ENCODE results near the gene MAPK4.

MAPK4 gene

GRCh38 chr18:50654658-50655550 lies 95.0 kb downstream of the MAPK4 start:
- DNase-seq (ENCODE audit: low spot score): no peak

DNA sequence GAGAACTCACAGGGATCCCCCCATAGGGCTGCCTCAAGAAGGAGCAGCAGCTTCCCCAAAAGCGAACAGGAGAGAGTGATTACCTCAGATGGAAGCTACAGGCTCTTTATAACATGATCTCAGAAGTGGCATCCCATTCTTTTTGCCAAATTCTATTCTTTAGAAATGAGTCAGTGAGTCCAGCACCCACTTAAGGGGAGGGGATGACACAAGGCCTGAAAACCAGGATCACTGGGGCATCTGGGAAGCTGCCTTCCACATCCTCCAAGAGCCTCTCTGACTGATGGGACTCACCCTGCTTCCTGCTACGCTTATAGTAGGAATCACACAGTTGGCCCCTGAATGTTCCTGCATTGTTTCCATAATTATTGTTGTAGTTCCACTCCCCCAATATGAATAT lies 96.5 kb downstream of the MAPK4 start:
- DNase-seq (ENCODE audit: low spot score): no peak

DNA sequence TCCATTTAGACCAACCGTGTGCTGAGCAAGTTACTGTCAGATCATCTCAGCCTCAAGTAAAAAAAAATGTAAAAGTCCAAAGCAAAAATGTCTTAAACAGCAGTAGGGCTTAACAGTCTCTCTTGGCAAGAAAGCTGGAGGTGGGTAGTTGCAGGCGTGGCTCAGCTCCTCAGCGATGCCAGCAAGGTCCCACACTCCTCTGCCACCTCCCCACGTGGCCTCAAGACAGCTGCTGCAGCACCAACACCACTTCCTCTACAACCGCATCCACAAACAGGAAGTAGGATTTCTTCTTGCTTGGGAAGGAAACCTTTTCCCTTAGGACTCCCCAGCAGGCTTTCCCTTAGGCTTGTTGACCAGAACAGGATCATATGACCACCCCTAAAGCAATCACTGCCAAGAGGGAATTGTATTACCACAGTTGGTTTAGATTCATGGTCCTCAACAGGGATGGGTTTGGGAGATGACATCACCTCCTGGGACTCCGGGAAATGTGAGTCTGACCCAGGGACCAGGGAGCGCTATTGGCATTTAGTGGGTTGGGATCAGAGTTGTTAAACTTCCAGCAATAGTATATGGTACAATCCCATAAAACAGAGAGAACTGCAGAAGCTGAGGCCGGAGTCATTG lies 97.1 kb downstream of the MAPK4 start:
- DNase-seq (ENCODE audit: low spot score): no peak

DNA sequence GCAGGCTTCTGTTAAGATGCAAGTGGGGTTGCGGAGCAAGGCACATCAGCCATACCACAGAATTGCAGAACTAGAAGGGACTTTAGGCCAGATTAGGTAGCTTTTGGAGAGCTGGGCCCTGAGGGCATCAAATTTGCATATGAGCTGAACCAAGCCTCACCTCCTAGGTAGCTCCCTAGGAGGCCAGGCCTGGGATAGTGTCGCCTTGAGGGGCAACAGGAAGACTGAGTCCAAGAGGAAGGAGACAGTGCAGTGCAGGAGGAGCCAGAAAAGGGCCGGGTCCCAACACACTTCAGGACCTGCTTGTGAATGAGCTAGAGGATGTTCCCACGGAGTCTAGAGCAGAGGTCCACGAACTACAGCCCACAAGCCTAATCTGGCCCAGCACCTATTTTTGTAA lies 98.7 kb downstream of the MAPK4 start:
- no peak for DNase-seq (ENCODE audit: low spot score)

GRCh38 chr18:50659091-50660003 lies 99.5 kb downstream of the MAPK4 start:
- no peak for DNase-seq (ENCODE audit: low spot score)

GRCh38 chr18:50661013-50661412 lies 101.1 kb downstream of the MAPK4 start:
- DNase-seq (ENCODE audit: low spot score): no peak

GRCh38 chr18:50662177-50662576 lies 102.3 kb downstream of the MAPK4 start:
- DNase-seq (ENCODE audit: low spot score): peak; percentile 81

GRCh38 chr18:50662775-50663383 lies 103.0 kb downstream of the MAPK4 start:
- DNase-seq (ENCODE audit: low spot score): no peak

DNA sequence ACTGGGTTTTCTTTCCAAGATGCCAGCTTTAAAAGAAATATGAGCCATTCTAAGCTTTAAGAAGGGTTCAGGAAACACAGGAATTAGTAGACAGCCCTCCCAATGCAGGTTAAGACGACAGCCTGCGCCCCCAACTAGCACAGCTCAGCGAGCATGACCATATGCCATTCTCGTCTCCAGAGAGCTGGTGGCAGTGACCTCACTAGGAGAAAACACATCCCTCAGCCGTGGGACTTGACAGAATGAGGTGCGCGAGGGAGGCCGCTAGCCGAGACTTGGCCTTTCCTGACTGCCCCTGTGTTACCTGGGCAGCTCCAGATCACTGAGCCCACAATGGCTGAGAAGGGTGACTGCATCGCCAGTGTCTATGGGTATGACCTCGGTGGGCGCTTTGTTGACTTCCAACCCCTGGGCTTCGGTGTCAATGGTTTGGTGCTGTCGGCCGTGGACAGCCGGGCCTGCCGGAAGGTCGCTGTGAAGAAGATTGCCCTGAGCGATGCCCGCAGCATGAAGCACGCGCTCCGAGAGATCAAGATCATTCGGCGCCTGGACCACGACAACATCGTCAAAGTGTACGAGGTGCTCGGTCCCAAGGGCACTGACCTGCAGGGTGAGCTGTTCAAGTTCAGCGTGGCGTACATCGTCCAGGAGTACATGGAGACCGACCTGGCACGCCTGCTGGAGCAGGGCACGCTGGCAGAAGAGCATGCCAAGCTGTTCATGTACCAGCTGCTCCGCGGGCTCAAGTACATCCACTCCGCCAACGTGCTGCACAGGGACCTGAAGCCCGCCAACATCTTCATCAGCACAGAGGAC lies 103.9 kb downstream of the MAPK4 start:
- DNase-seq (ENCODE audit: low spot score): no peak

- DNase-seq (ENCODE audit: low spot score): no peak
Observed at GRCh38 chr18:50665015-50665414, 105.1 kb downstream of the MAPK4 start.

DNA sequence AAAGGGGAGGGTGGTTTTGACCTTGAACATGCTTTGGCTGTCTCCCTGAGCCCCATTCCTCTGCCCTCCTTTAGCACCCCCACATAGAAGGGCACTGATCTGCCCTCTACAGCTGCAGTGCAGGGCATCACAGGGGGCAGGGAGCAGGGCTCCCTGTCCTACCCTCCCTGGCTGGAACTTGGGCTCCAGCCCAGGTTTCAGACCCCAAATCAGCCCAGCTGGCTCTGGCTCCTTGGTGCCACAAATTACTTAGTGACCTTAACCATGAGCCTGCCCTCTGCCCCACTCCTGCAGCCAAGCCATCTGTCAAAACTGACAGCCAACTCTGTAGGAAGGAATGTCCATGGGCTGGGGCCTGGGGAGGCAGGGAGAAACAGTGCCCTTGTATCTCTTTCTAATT lies 105.6 kb downstream of the MAPK4 start:
- no peak for DNase-seq (ENCODE audit: low spot score)

GRCh38 chr18:50666536-50666935 lies 106.6 kb downstream of the MAPK4 start:
- DNase-seq (ENCODE audit: low spot score): no peak

GRCh38 chr18:50671376-50671775 lies 111.5 kb downstream of the MAPK4 start:
- no peak for DNase-seq (ENCODE audit: low spot score)

GRCh38 chr18:50674307-50674980 lies 114.6 kb downstream of the MAPK4 start:
- no peak for DNase-seq (ENCODE audit: low spot score)

DNA sequence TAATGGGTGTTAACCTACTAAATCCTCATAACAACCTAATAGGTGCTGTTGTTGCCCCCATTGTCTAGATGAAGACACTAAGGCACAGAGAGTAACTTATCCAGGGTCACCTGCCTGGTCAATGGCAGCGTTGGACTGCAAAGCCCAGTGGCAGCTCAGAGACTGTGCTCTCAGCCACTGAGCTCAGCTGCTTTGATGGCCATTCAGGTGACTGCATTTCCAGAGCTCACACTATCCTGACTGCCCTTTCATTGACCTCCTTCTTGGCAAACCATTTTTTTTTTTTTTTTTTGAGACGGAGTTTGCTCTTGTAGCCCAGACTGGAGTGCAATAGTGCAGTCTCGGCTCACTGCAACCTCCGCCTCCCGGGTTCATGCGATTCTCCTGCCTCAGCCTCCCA lies 115.2 kb downstream of the MAPK4 start:
- no peak for DNase-seq (ENCODE audit: low spot score)

DNA sequence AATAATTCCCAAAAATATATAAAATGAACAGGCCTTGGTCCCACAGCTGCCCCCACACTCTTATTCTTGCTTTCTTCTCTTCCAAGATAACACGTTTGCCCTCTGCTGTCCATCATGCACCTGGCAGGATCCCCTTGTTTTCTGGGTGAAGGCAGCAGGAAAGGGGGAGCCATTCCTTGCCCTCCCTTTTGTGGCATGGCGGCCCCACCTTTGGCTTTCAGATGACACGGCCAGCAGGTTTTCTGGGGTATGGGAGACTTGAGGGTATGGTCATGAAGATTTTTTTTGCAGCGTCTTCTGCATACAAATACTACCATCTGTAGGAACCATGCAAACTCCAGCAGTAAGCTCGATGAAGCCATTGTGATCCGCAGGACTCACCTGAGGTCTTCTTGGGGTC lies 118.8 kb downstream of the MAPK4 start:
- no peak for DNase-seq (ENCODE audit: low spot score)

GRCh38 chr18:50679056-50679455 lies 119.2 kb downstream of the MAPK4 start:
- DNase-seq (ENCODE audit: low spot score): no peak

- no peak for DNase-seq (ENCODE audit: low spot score)
Observed at GRCh38 chr18:50679656-50680055, 119.8 kb downstream of the MAPK4 start.

DNA sequence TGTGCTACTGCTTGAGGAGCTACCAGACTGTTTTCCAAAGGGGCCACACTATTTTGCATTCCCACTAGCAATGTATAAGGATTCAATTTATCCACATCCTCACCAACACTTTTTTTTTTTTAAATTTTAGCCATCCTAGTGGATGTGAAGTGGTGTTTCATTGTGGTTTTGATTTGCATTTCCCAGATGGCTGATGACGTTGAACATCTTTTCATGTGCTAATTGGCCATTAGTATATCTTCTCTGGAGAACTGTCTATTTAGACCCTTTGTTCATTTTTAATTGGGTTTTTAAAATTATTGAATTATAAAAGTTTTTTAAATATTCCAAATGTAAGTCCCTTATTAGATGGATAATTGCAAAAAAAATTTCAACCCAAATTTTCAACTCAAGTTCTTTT lies 121.1 kb downstream of the MAPK4 start:
- no peak for DNase-seq (ENCODE audit: low spot score)

DNA sequence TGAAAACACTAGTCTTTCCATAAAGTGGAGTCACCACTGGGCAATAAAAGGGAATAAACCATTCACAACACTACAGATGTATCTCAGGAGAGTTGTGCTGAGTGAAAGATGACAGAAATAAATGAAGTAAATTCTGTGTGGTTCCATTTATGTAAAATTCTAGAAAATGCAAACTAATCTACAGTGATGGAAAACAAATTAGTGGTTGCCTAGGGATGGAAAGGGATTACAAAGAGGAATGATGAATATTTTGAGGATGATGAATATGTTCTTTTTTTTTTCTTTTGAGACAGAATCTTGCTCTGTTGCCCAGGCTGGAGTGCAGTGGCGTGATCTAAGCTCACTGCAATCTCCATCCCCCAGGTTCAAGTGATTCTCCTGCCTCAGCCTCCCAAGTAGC lies 123.0 kb downstream of the MAPK4 start:
- no peak for DNase-seq (ENCODE audit: low spot score)

GRCh38 chr18:50686409-50686808 lies 126.5 kb downstream of the MAPK4 start:
- DNase-seq (ENCODE audit: low spot score): no peak
